Gastroesophageal sphincter (tissue), 4 donors: ENCODE data around the gene ROBO1. TPM values are rescaled to one million over a fixed set of nuclear protein-coding genes. Genes with fewer than 3 reads are reported as not detected.

Experiments used
- ATAC-seq: fragments of 150-250 bp; one replicate; pipeline ENCODE4 v1.9.1; 2016; ENCODE audit warnings: mild to moderate bottlenecking, moderate library complexity
- H3K27ac ChIP-seq, 4 donors: fragments of 200-600 bp; sonication (generic) in 3 of 4; 1 replicate in 3 of 4; 2 replicates in 1 of 4; pipeline ENCODE4 v1.5.1; 2016 to 2019
- H3K27me3 ChIP-seq: fragments of 200-600 bp; sonication (generic); one replicate; pipeline ENCODE4 v1.5.1; 2019
- H3K36me3 ChIP-seq, 2 donors: fragments of 200-600 bp; sonication (generic); one replicate each; pipeline ENCODE4 v1.5.1; 2019; ENCODE audit warnings: control low read depth in 1 of 2
- H3K4me1 ChIP-seq, 3 donors: fragments of 200-600 bp; sonication (generic); 1 replicate in 2 of 3; 2 replicates in 1 of 3; pipeline ENCODE4 v1.5.1; 2016 to 2019; ENCODE audit warnings: control low read depth in 2 of 3
- H3K4me3 ChIP-seq, 2 donors: fragments of 200-600 bp; sonication (generic); one replicate each; pipeline ENCODE4 v1.5.1; 2019; ENCODE audit warnings: mild to moderate bottlenecking in 1 of 2, moderate library complexity in 1 of 2
- H3K9me3 ChIP-seq, 3 donors: fragments of 200-600 bp; sonication (generic); one replicate each; pipeline ENCODE4 v1.5.1; 2017 to 2019; ENCODE audit warnings: control low read depth in 2 of 3
- EP300 ChIP-seq: sonication (generic); formaldehyde crosslinking; IDR thresholded peaks from one replicate; pipeline ENCODE4 v1.6.1; 2017; ENCODE audit warnings: antibody characterized with exemption, mild to moderate bottlenecking
- POLR2A ChIP-seq, 2 donors: fragments of 450-650 bp; IDR thresholded peaks; one replicate each; pipeline ENCODE4 v1.6.1; 2017; ENCODE audit warnings: antibody characterized with exemption in 2 of 2, mild to moderate bottlenecking in 2 of 2, moderate library complexity in 1 of 2
- POLR2AphosphoS5 ChIP-seq: sonication (generic); formaldehyde crosslinking; IDR thresholded peaks from one replicate; pipeline ENCODE4 v1.6.1; 2017; ENCODE audit warnings: antibody characterized with exemption
- WGBS, 2 donors: methylation state at CpG; one replicate each; pipeline ENCODE4 v1.1.5; 2018; ENCODE audit warnings: low coverage in 1 of 2; 5-methylcytosine and 5-hydroxymethylcytosine counted together
- total RNA-seq, 4 donors: library from RNA; depleted of rRNA; stranded (reverse); fragments of >200 nt; gene quantifications; one replicate each; pipeline ENCODE4 v1.1.0, GENCODE V29; 2016
- TF ChIP-seq, protein P1 (sequence below), 4 experiments: fragments of 200-600 bp in 2 of 4; fragments of 450-650 bp in 2 of 4; sonication (generic) in 1 of 4; IDR thresholded peaks; one replicate each; pipeline ENCODE4 v1.5.1; 2017 to 2019; ENCODE audit warnings: antibody characterized with exemption in 4 of 4, mild to moderate bottlenecking in 2 of 4, moderate library complexity in 2 of 4

Gene ROBO1
- total RNA-seq, 4 donors from 2014 or later: 9.7 to 15.3 (median 12.9) TPM

- Histone ChIP-seq H3K27me3 (no peaks in the 10 kb centered on the region), H3K9me3 (no peaks in the 10 kb centered on the region), H3K27ac (no peak overlapping the region), H3K36me3 (no peaks in the 10 kb centered on the region), H3K4me3 (no peak overlapping the region), H3K4me1 (no peaks in the 10 kb centered on the region)
- ATAC-seq: no peak
- TF ChIP-seq EP300: no peak
- TF ChIP-seq, protein P1, sequence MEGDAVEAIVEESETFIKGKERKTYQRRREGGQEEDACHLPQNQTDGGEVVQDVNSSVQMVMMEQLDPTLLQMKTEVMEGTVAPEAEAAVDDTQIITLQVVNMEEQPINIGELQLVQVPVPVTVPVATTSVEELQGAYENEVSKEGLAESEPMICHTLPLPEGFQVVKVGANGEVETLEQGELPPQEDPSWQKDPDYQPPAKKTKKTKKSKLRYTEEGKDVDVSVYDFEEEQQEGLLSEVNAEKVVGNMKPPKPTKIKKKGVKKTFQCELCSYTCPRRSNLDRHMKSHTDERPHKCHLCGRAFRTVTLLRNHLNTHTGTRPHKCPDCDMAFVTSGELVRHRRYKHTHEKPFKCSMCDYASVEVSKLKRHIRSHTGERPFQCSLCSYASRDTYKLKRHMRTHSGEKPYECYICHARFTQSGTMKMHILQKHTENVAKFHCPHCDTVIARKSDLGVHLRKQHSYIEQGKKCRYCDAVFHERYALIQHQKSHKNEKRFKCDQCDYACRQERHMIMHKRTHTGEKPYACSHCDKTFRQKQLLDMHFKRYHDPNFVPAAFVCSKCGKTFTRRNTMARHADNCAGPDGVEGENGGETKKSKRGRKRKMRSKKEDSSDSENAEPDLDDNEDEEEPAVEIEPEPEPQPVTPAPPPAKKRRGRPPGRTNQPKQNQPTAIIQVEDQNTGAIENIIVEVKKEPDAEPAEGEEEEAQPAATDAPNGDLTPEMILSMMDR (IDR thresholded peaks at IDR 0.05): no peak
- TF ChIP-seq POLR2AphosphoS5: no peak
- no peak for TF ChIP-seq POLR2A (IDR thresholded peaks at IDR 0.05)
- 0 to 19% methylated on average over 1 to 2 of the region's 2 CpGs for WGBS, 2 donors
These were observed 38.7 kb downstream of the ROBO1 start for GRCh38 chr3:79729096-79729495.

- no peaks in the 10 kb centered on the region for H3K4me1 ChIP-seq
- H3K36me3 ChIP-seq: no peaks in the 10 kb centered on the region
- no peak overlapping the region for H3K27ac ChIP-seq
- no peaks in the 10 kb centered on the region for H3K9me3 ChIP-seq
- TF ChIP-seq POLR2A (IDR thresholded peaks at IDR 0.05): no peak
- no peak for TF ChIP-seq EP300
- TF ChIP-seq, protein P1 (IDR thresholded peaks at IDR 0.05): no peak
- TF ChIP-seq POLR2AphosphoS5: no peak
- H3K27me3 ChIP-seq: no peaks in the 10 kb centered on the region
- no peak overlapping the region for H3K4me3 ChIP-seq
- ATAC-seq: no peak
- WGBS, 2 donors: 64 to 80% methylated on average over 1 of the region's 1 CpG
These were observed 41.0 kb downstream of the ROBO1 start for GRCh38 chr3:79726786-79727185.

DNA sequence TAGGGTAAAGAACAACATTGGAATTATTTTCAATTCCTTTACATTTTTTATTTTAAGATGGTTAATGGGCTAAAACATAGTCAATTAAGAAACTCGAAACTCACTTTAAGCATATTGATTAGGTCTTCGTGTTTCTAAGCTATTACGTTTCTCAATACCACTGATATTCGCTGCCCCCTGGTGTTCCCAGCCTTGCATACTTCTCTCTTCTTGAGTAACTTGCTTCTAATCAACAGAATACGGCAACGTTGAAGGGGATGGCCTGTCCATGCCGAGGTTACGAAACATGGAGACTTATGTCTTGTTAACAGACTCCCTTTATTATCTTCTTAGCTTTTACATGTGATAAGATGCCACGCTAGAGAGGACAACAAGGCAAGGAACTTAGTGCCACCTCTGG lies 43.6 kb downstream of the ROBO1 start:
- Histone ChIP-seq H3K27ac (no peak overlapping the region), H3K9me3 (no peaks in the 10 kb centered on the region), H3K36me3 (no peaks in the 10 kb centered on the region), H3K4me3 (no peak overlapping the region), H3K27me3 (no peaks in the 10 kb centered on the region), H3K4me1 (no peaks in the 10 kb centered on the region)
- WGBS, 2 donors: 83 to 86% methylated on average over 9 of the region's 9 CpGs
- TF ChIP-seq, protein P1 (IDR thresholded peaks at IDR 0.05): no peak
- TF ChIP-seq POLR2A (IDR thresholded peaks at IDR 0.05) (no peak), EP300 (no peak), POLR2AphosphoS5 (no peak)
- no peak for ATAC-seq

DNA sequence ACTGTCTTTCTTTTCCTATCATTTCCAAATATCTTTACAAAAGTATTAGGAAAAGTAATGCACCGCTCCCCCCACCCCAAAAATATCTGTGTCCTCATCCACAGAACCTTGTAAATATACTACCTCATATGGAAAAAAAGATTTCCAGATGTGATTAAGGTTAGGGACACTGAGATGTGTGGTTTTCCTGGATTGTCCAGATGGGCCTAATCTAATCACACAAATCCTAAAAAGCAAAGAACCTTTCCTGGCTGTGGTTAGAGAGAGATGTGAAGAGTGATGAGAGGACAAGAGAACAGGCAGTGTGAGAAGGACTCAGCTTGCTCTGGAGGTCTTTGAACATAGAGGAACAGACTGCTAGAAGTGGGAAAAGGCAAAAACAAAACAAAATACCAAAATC lies 77.7 kb downstream of the ROBO1 start:
- H3K36me3 ChIP-seq: no peaks in the 10 kb centered on the region
- no peak overlapping the region for H3K4me3 ChIP-seq
- no peak for ATAC-seq
- no peak overlapping the region for H3K27ac ChIP-seq
- H3K9me3 ChIP-seq: peaks cover 0 to 6% (median 0%) of the 10 kb centered on the region in 3 donors
- TF ChIP-seq POLR2A (IDR thresholded peaks at IDR 0.05): no peak
- no peak for TF ChIP-seq POLR2AphosphoS5
- no peak for TF ChIP-seq EP300
- TF ChIP-seq, protein P1 (IDR thresholded peaks at IDR 0.05): no peak
- H3K4me1 ChIP-seq: no peaks in the 10 kb centered on the region
- WGBS, 2 donors: 91 to 94% methylated on average over 1 of the region's 1 CpG
- no peaks in the 10 kb centered on the region for H3K27me3 ChIP-seq

DNA sequence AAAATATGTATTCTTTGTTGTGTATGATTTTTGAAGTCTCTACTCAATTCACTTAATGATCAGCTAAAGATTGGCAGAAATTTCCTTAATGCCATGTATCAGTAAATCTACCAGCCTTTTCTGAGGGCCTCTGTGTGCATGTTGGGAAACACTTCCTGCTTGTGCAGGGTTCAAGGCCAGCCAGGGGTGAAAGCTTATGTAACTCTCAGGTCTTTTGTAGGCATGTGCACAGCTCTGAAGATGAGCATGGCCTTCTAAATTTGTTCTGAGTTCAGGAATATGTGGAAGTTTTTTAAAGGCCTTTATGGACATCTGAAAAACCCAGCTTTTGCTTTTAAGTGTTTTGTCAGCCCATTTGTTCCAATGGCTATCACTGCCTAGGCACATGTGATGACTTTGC lies 82.7 kb downstream of the ROBO1 start:
- Histone ChIP-seq H3K9me3 (peaks cover 0 to 6% (median 0%) of the 10 kb centered on the region in 3 donors), H3K4me1 (no peaks in the 10 kb centered on the region), H3K36me3 (no peaks in the 10 kb centered on the region), H3K27ac (no peak overlapping the region), H3K27me3 (no peaks in the 10 kb centered on the region), H3K4me3 (no peak overlapping the region)
- TF ChIP-seq POLR2A (IDR thresholded peaks at IDR 0.05): no peak
- TF ChIP-seq, protein P1 (IDR thresholded peaks at IDR 0.05): no peak
- TF ChIP-seq POLR2AphosphoS5: no peak
- no peak for TF ChIP-seq EP300
- no peak for ATAC-seq
